NB4 (cell line): ENCODE measurements around the gene TNP2.
A peak's percentile ranks its signal among the peaks of the same experiment; 100 is the strongest.

Experiments
- DNase-seq: peaks from one replicate; pipeline ENCODE4 v3.0.0; 2010; ENCODE audit warnings: low read depth
- H3K4me3 ChIP-seq: one replicate; pipeline ENCODE4 v1.5.1; 2011; ENCODE audit warnings: mild to moderate bottlenecking, low read depth, low read length, moderate library complexity
- MYC ChIP-seq: IDR thresholded peaks from 2 replicates; pipeline ENCODE4 v1.6.1; 2011; ENCODE audit warnings: low read depth, low read length
- POLR2A ChIP-seq: IDR thresholded peaks from 2 replicates; pipeline ENCODE4 v1.6.1; 2011; ENCODE audit warnings: mild to moderate bottlenecking; ENCODE audit not compliant: insufficient read length; ENCODE audit errors: extremely low read depth
- TF ChIP-seq, protein P1 (sequence below): IDR thresholded peaks from one replicate; pipeline ENCODE4 v1.5.1; 2012; ENCODE audit warnings: low read depth, low read length
- TF ChIP-seq, protein P2 (sequence below): IDR thresholded peaks from 2 replicates; pipeline ENCODE4 v1.6.1; 2011; ENCODE audit warnings: low read depth, low read length

Gene TNP2

DNA sequence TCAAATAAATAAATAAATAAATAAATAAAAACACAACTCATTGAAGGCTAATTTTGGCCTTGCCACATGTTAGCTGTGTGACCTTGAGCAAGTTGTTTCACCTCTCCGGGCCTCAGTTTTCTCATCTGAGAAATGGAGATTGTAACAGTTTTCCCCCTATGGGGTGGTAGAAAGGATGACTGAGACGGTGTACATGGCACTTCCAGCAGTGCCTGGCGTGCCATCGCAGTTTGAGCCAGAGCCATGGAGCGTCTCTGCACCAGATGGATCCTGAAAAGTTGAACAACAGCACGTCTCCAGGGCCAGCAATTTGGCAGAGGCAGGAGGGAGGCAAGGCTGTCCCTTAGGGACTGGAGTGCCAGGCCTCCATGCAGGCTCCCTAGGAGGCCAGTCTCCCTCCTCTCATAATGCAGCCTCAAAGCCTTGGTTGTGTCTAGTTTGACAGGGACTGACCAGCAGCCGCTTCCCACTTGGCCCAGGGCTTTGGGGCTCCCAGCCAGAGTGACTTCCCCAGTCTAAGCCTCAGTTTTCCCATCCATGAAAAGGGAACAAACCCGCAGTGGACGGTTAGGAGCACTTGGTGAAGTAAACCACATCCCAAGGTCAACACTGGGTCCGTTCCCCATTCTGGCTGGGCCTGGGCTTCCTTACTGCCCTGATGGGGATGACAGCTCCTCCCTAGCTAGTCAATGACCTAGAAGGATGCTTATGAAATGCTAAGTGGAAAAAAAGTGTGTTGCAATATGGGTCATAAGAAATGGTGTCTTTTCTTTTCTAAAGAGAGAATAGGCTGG lies 32.5 kb downstream of the TNP2 start:
- H3K4me3 ChIP-seq, result no peak overlapping the region
- DNase-seq, result peak; percentile 82
- TF ChIP-seq POLR2A (no peak), MYC (no peak)
- TF ChIP-seq, protein P1, sequence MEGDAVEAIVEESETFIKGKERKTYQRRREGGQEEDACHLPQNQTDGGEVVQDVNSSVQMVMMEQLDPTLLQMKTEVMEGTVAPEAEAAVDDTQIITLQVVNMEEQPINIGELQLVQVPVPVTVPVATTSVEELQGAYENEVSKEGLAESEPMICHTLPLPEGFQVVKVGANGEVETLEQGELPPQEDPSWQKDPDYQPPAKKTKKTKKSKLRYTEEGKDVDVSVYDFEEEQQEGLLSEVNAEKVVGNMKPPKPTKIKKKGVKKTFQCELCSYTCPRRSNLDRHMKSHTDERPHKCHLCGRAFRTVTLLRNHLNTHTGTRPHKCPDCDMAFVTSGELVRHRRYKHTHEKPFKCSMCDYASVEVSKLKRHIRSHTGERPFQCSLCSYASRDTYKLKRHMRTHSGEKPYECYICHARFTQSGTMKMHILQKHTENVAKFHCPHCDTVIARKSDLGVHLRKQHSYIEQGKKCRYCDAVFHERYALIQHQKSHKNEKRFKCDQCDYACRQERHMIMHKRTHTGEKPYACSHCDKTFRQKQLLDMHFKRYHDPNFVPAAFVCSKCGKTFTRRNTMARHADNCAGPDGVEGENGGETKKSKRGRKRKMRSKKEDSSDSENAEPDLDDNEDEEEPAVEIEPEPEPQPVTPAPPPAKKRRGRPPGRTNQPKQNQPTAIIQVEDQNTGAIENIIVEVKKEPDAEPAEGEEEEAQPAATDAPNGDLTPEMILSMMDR, result no peak
- TF ChIP-seq, protein P2, sequence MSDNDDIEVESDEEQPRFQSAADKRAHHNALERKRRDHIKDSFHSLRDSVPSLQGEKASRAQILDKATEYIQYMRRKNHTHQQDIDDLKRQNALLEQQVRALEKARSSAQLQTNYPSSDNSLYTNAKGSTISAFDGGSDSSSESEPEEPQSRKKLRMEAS, result no peak

DNA sequence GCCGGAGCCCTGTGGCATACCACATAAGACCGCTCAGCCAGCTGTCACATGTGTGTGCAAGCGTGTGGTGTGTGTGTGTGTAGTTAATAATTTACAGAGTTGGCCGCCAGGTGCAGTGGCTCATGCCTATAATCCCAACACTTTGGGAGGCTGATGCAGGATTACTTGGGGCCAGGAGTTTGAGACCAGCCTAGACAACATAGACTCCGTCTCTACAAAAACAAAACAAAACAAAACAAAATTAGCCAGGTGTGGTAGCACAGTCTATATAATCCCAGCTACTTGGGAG lies 33.5 kb downstream of the TNP2 start:
- no peak overlapping the region for H3K4me3 ChIP-seq
- TF ChIP-seq MYC (no peak), POLR2A (no peak)
- TF ChIP-seq, protein P2, result no peak
- TF ChIP-seq, protein P1, result no peak
- DNase-seq, result no peak

DNA sequence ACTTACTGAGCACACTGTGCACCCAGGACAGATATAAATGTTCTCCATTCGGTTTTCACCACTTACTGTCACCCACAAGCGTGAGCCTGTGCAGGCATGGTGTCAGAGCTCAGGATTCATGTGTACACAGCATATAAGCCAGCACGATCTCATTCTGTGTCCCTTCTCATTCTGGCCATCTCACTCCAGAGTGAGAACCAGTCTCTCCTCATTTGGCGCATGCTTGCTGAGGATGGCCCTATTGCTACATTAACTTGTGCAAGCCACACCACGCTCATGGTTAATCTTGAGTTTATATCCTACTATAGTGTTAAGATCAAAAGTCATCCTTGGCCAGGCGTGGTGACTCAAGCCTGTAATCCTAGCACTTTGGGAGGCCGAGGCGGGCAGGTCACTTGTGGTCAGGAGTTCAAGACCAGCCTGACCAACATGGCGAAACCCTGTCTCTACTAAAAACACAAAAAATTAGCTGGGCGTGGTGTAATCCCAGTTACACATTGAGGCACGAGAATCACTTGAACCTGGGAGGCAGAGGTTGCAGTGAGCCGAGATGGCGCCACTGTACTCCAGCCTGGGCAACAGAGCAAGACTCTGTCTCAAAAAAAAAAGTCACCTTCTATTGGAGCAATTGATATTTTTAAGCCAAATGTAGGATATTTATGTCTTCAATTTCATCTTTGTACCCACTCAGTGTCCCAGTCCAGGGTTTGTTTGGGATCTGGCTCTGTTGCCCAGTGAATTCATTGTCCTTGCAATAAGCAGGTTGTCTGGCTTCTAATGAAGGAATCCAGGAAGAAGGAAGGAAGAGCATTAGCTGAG lies 34.0 kb downstream of the TNP2 start:
- TF ChIP-seq, protein P1, result no peak
- no peak for TF ChIP-seq POLR2A
- TF ChIP-seq, protein P2, result no peak
- TF ChIP-seq MYC, result no peak
- H3K4me3 ChIP-seq, result no peak overlapping the region
- peak; percentile 37 for DNase-seq

DNA sequence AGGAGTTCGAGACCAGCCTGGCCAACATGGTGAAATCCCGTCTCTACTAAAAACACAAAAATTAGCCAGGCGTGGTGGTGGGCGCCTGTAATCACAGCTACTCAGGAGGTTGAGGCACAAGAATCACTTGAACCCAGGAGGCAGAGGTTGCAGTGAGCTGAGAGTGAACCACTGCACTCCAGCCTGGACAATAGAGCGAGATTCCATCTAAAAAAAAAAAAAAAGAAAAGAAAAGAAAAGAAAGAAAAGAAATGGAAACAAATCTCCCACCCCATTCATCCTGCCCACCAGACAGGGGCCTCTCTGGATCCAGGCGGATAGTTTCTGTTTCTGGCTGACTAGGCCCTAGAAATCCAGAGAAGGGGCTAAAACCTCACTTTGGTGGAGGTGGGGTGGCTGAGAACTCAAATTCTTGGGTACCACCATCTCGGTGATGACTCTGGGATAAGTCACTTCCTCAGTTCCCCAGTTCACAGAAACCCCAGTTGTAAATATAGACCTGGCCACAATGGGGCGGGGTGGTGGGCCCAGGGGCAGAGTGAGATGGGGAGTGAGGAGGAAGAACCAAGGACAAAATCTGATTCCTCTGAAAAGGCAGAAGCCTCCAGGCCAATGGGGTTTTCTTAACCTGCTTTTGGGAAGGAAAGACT lies 35.3 kb downstream of the TNP2 start:
- TF ChIP-seq, protein P1, result no peak
- TF ChIP-seq, protein P2, result no peak
- no peak for TF ChIP-seq MYC
- no peak for TF ChIP-seq POLR2A
- DNase-seq, result peak; percentile 51

DNA sequence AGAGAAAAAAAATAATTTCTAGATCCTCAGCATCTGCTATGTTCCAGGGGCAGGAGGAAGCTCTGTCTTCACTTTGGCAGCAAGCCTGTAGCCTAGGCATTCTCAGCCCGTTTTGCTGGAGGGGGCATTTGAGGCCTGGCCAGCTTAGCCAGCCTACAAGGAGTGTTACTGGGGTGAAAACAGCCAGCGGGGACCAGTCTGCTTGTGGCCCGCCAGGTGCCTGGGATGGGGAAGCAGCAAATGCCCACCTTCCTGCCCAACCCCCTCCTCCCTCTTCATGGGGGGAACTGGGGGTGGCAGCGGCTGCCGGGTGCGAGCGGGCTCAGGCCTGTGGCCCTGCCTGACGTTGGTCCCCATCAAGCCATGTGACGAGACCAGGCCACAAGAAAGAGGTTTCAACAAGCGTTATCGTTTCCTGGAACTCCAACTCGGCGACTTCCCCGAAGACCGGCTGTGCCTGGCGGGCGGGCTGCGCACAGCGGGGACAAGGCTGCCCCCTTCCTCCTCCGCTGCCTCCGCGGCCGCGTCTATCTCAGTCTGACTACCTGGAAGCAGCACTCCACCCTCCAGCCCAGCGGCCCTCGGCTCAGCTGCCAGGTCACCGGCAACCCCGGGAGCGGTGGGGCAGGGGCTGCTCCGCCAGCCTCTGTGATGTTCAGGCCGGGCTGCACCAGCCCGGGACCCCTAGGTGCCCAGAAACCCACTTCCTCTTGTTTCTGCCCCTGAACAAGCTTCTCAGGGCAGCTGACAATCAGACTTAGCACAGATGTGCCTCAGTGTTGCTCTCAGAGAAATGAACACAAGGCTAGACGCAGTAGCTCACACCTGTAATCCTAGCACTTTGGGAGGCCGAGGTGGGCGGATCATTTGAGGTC lies 36.0 kb downstream of the TNP2 start:
- no peak overlapping the region for H3K4me3 ChIP-seq
- DNase-seq, result no peak
- TF ChIP-seq, protein P1, result no peak
- TF ChIP-seq, protein P2, result no peak
- TF ChIP-seq MYC, result no peak
- TF ChIP-seq POLR2A, result no peak

More for the DNA sequence above, 35.3 kb downstream of the TNP2 start:
- no peak overlapping the region for H3K4me3 ChIP-seq
